Loucy (cell line): ENCODE data around the gene DUSP16.

ENCODE experiments used
- H2AFZ ChIP-seq: fragments of 200-600 bp; sonication (generic); 2 replicates; pipeline ENCODE4 v1.6.0; 2016; ENCODE audit warnings: antibody characterized with exemption, mild to moderate bottlenecking, low read length, moderate library complexity
- H3F3A ChIP-seq: fragments of 200-600 bp; 2 replicates; pipeline ENCODE4 v1.6.0; 2016; ENCODE audit warnings: antibody characterized with exemption, low read depth, mild to moderate bottlenecking
- H3K27me3 ChIP-seq: fragments of 200-600 bp; sonication (generic); 2 replicates; pipeline ENCODE4 v1.6.1; 2014; ENCODE audit warnings: low read length, mild to moderate bottlenecking; ENCODE audit not compliant: insufficient read depth, poor library complexity, severe bottlenecking
- H3K36me3 ChIP-seq: fragments of 200-600 bp; sonication (generic); 2 replicates; pipeline ENCODE4 v1.6.1; 2016; ENCODE audit warnings: low read length; ENCODE audit not compliant: insufficient read depth
- H3K4me1 ChIP-seq: fragments of 200-600 bp; sonication (generic); 2 replicates; pipeline ENCODE4 v1.5.1; 2014; ENCODE audit warnings: low read length, mild to moderate bottlenecking; ENCODE audit not compliant: insufficient read depth, poor library complexity, severe bottlenecking
- H3K4me2 ChIP-seq: fragments of 200-600 bp; sonication (generic); 2 replicates; pipeline ENCODE4 v1.6.0; 2014; ENCODE audit warnings: antibody characterized with exemption, low read length, low read depth, mild to moderate bottlenecking; ENCODE audit not compliant: poor library complexity, severe bottlenecking
- H3K4me3 ChIP-seq: fragments of 200-600 bp; sonication (generic); 2 replicates; pipeline ENCODE4 v1.5.1; 2014; ENCODE audit warnings: low read length, mild to moderate bottlenecking, mixed read lengths; ENCODE audit not compliant: poor library complexity, severe bottlenecking
- H3K79me2 ChIP-seq: fragments of 200-600 bp; sonication (generic); 2 replicates; pipeline ENCODE4 v1.6.1; 2014; ENCODE audit warnings: low read length; ENCODE audit not compliant: insufficient read depth
- H3K9ac ChIP-seq: fragments of 200-600 bp; sonication (generic); 2 replicates; pipeline ENCODE4 v1.6.0; 2014; ENCODE audit warnings: mild to moderate bottlenecking, low read depth, low read length, moderate library complexity; ENCODE audit not compliant: poor library complexity, severe bottlenecking
- H3K9me2 ChIP-seq: fragments of 200-600 bp; sonication (generic); replicated peaks from 2 replicates; pipeline ENCODE4 v1.6.1; 2016; ENCODE audit warnings: low read depth, low read length, mixed read lengths
- H3K9me3 ChIP-seq: fragments of 200-600 bp; sonication (generic); 2 replicates; pipeline ENCODE4 v1.6.1; 2014; ENCODE audit warnings: mild to moderate bottlenecking, antibody characterized with exemption, low read length, low read depth; ENCODE audit not compliant: insufficient read depth
- H4K20me1 ChIP-seq: fragments of 200-600 bp; sonication (generic); 2 replicates; pipeline ENCODE4 v1.6.0; 2014; ENCODE audit warnings: antibody characterized with exemption, low read length, mild to moderate bottlenecking; ENCODE audit not compliant: insufficient read depth, poor library complexity, severe bottlenecking
- EZH2phosphoT487 ChIP-seq: fragments of 200-600 bp; IDR thresholded peaks from 2 replicates; pipeline ENCODE4 v1.6.1; 2018; ENCODE audit warnings: antibody characterized with exemption, mild to moderate bottlenecking, moderate library complexity, borderline replicate concordance
- TF ChIP-seq, protein P1 (sequence below): fragments of 200-600 bp; sonication (generic); conservative IDR thresholded peaks from 2 replicates; pipeline ENCODE4 v1.5.1; 2014; ENCODE audit warnings: mild to moderate bottlenecking, antibody characterized with exemption, low read length

Gene DUSP16

DNA sequence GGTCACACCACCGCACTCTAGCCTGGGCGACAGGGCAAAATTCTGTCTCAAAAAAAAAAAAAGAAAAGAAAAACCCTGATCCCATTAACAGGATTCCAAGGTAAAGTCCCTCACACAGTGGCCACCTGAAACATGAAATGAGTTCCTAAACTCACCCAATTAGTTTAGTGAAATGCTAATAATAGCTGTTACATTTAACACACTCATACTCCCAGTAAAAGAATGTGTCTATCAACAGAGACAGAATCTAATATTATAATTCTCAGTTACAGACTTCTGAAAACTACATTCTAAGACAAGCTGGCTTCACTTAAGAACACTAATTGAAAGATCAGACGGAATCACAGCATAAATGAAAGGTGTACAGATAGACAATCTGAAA is 44.2 kb downstream of the DUSP16 start:
- no peak overlapping the region for H2AFZ ChIP-seq
- H3K4me1 ChIP-seq: no peaks in the 10 kb centered on the region
- no peaks in the 10 kb centered on the region for H3K36me3 ChIP-seq
- no peaks in the 10 kb centered on the region for H3K9me3 ChIP-seq
- H3K79me2 ChIP-seq: no peaks in the 10 kb centered on the region
- H4K20me1 ChIP-seq: no peaks in the 10 kb centered on the region
- H3F3A ChIP-seq: no peaks in the 10 kb centered on the region
- TF ChIP-seq EZH2phosphoT487: no peak
- TF ChIP-seq, protein P1, sequence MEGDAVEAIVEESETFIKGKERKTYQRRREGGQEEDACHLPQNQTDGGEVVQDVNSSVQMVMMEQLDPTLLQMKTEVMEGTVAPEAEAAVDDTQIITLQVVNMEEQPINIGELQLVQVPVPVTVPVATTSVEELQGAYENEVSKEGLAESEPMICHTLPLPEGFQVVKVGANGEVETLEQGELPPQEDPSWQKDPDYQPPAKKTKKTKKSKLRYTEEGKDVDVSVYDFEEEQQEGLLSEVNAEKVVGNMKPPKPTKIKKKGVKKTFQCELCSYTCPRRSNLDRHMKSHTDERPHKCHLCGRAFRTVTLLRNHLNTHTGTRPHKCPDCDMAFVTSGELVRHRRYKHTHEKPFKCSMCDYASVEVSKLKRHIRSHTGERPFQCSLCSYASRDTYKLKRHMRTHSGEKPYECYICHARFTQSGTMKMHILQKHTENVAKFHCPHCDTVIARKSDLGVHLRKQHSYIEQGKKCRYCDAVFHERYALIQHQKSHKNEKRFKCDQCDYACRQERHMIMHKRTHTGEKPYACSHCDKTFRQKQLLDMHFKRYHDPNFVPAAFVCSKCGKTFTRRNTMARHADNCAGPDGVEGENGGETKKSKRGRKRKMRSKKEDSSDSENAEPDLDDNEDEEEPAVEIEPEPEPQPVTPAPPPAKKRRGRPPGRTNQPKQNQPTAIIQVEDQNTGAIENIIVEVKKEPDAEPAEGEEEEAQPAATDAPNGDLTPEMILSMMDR: no peak
- no peak overlapping the region for H3K4me2 ChIP-seq
- H3K9me2 ChIP-seq: no peaks in the 10 kb centered on the region
- no peak overlapping the region for H3K4me3 ChIP-seq
- H3K9ac ChIP-seq: no peak overlapping the region
- no peaks in the 10 kb centered on the region for H3K27me3 ChIP-seq

- Histone ChIP-seq H3K79me2 (no peaks in the 10 kb centered on the region), H3K36me3 (no peaks in the 10 kb centered on the region), H3K9ac (no peak overlapping the region), H3K4me3 (no peak overlapping the region), H3K27me3 (no peaks in the 10 kb centered on the region), H3K4me2 (no peak overlapping the region), H3K9me3 (no peaks in the 10 kb centered on the region), H3K9me2 (no peaks in the 10 kb centered on the region), H3F3A (no peaks in the 10 kb centered on the region), H2AFZ (no peak overlapping the region), H3K4me1 (no peaks in the 10 kb centered on the region), H4K20me1 (no peaks in the 10 kb centered on the region)
- TF ChIP-seq, protein P1: no peak
- TF ChIP-seq EZH2phosphoT487: no peak
Measured at GRCh38 chr12:12513416-12514006, 49.2 kb downstream of the DUSP16 start.

DNA sequence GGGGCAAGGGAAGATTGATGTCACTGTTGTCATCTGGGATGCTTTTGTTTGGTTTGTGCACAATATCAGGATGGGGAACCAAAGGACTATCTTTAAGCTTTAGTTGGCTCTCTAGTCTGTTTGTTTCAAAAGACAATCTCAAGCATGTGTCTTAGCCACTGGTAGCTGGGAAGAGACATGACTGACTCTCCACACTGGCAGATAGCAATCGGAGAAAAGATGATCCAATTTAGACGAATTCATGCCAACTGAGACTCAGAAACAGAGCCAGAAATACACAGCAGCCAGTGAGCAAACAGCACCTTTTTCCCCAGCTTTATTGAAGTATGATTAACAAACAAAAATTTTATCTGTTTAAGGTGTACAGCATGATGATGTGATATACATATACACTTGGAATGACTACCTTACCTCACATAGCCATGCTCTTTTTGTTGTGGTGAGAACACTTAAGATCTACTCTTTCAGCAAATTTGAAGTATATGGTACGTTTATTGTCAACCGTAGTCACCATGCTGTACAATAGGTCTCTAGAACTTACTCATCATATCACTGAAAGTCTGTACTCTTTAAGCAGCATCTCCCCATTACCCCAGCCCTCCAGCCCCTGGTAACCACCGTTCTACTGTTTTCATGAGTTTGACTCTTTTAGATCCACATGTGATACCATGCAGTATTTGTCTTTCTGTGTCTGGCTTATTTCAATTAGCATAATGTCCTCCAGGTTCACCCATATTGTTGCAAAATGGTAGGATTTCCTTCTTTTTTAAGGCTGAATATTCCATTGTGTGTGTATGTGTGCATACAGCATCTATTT is 50.6 kb downstream of the DUSP16 start:
- H3K4me1 ChIP-seq: no peaks in the 10 kb centered on the region
- no peak overlapping the region for H3K4me2 ChIP-seq

More for the DNA sequence above, 50.6 kb downstream of the DUSP16 start:
- Histone ChIP-seq H3K9me2 (no peaks in the 10 kb centered on the region), H2AFZ (no peak overlapping the region), H3K27me3 (no peaks in the 10 kb centered on the region), H3K9me3 (no peaks in the 10 kb centered on the region), H3K4me3 (no peak overlapping the region), H4K20me1 (no peaks in the 10 kb centered on the region), H3K79me2 (no peaks in the 10 kb centered on the region), H3K36me3 (no peaks in the 10 kb centered on the region), H3K9ac (no peak overlapping the region), H3F3A (no peaks in the 10 kb centered on the region)
- TF ChIP-seq, protein P1: no peak
- no peak for TF ChIP-seq EZH2phosphoT487
